H1 (cell line): ENCODE data around the gene CASKIN2. TPM values are rescaled to one million over a fixed set of nuclear protein-coding genes. Genes with fewer than 3 reads are reported as not detected.
A peak's percentile ranks its signal among the peaks of the same experiment; 100 is the strongest.

Source experiments
- CTCF ChIA-PET: fragments of 300-600 bp; sonication (Branson Sonifier 250); formaldehyde crosslinking; loops from one replicate; lab custom pipeline; 2021; ENCODE audit not compliant: partially characterized antibody; lab: Charles Lee
- POLR2A ChIA-PET: fragments of 300-600 bp; sonication (Branson Sonifier 250); formaldehyde crosslinking; loops from one replicate; lab custom pipeline; 2021; ENCODE audit warnings: inconsistent platforms; ENCODE audit not compliant: partially characterized antibody; lab: Charles Lee
- DNase-seq, 2 experiments: peaks; one replicate each; pipeline versions ENCODE4 v3.0.0 to v3.0.0-alpha.2; 2010 to 2022; ENCODE audit warnings: low spot score in 2 of 2, low read depth in 1 of 2, mixed read lengths in 1 of 2
- FAIRE-seq: peaks from 2 replicates; lab custom pipeline; 2011; peaks lifted over from hg19 to GRCh38; lab: Jason Lieb, UNC
- H2AFZ ChIP-seq: 2 replicates; pipeline ENCODE4 v1.8.1; 2012; ENCODE audit warnings: low read length, inconsistent platforms
- H2AK5ac ChIP-seq: 2 replicates; pipeline ENCODE4 v1.6.1; 2013; ENCODE audit warnings: low read depth, low read length
- H2BK120ac ChIP-seq: replicated peaks from 2 replicates; pipeline ENCODE3; 2013; ENCODE audit warnings: low read depth, low read length, inconsistent platforms
- H2BK12ac ChIP-seq: 2 replicates; pipeline ENCODE4 v1.6.1; 2013; ENCODE audit warnings: low read depth, low read length
- H2BK15ac ChIP-seq: 2 replicates; pipeline ENCODE4 v1.6.1; 2013; ENCODE audit warnings: low read length
- H2BK20ac ChIP-seq: 2 replicates; pipeline ENCODE4 v1.6.1; 2013; ENCODE audit warnings: low read length
- H2BK5ac ChIP-seq: 2 replicates; pipeline ENCODE4 v1.6.1; 2013; ENCODE audit warnings: low read depth, low read length
- H3K14ac ChIP-seq: 2 replicates; pipeline ENCODE4 v1.6.1; 2013; ENCODE audit warnings: inconsistent platforms; ENCODE audit not compliant: insufficient read length
- H3K18ac ChIP-seq: 2 replicates; pipeline ENCODE4 v1.6.1; 2013; ENCODE audit warnings: low read length; ENCODE audit errors: extremely low read depth
- H3K23ac ChIP-seq: 2 replicates; pipeline ENCODE4 v1.6.1; 2013; ENCODE audit warnings: inconsistent platforms; ENCODE audit not compliant: insufficient read length
- H3K23me2 ChIP-seq: 2 replicates; pipeline ENCODE4 v1.6.1; 2013; ENCODE audit warnings: low read depth, low read length
- H3K27ac ChIP-seq: 2 replicates; pipeline ENCODE4 v1.6.1; 2011; ENCODE audit warnings: low read depth, low read length, inconsistent platforms
- H3K27me3 ChIP-seq, 4 experiments: replicated peaks in 1 of 4; 1 replicate in 1 of 4; 2 replicates in 3 of 4; pipeline versions ENCODE4 v1.6.1 to v1.8.1; 2011 to 2013; ENCODE audit warnings: low read length in 3 of 4, mild to moderate bottlenecking in 3 of 4, inconsistent platforms in 2 of 4, mixed read lengths in 2 of 4, moderate library complexity in 1 of 4; ENCODE audit not compliant: control insufficient read depth in 3 of 4, insufficient read depth in 3 of 4; ENCODE audit errors: extremely low read depth in 1 of 4
- H3K36me3 ChIP-seq, 4 experiments: 2 replicates each; pipeline versions ENCODE4 v1.6.1 to v1.8.1; 2011 to 2013; ENCODE audit warnings: mild to moderate bottlenecking in 4 of 4, low read length in 3 of 4, moderate library complexity in 2 of 4, control low read depth in 1 of 4, inconsistent platforms in 1 of 4; ENCODE audit not compliant: insufficient read depth in 4 of 4, control insufficient read depth in 2 of 4
- H3K4ac ChIP-seq: replicated peaks from 2 replicates; pipeline ENCODE3; 2013; ENCODE audit warnings: low read length, low read depth, mixed read lengths, inconsistent platforms; ENCODE audit not compliant: insufficient read length
- H3K4me1 ChIP-seq, 4 experiments: replicated peaks in 1 of 4; 1 replicate in 1 of 4; 2 replicates in 3 of 4; pipeline versions ENCODE4 v1.6.1 to v1.8.1; 2011 to 2013; ENCODE audit warnings: low read length in 3 of 4, inconsistent platforms in 2 of 4, mixed read lengths in 1 of 4; ENCODE audit not compliant: insufficient read depth in 4 of 4, control insufficient read depth in 3 of 4
- H3K4me2 ChIP-seq, 2 experiments: 2 replicates each; pipeline versions ENCODE4 v1.6.1 to v1.8.1; 2011 to 2013; ENCODE audit warnings: low read depth in 2 of 2, low read length in 2 of 2, control low read depth in 1 of 2, inconsistent platforms in 1 of 2, mild to moderate bottlenecking in 1 of 2; ENCODE audit not compliant: insufficient read depth in 1 of 2
- H3K4me3 ChIP-seq, 4 experiments: fragments of 200-600, 300-600 bp in 1 of 4; sonication (generic), shearing (Covaris generic), sonication (Bioruptor Twin) in 1 of 4; 2 replicates each; pipeline versions ENCODE4 v1.5.1 to v1.8.1; 2011 to 2016; ENCODE audit warnings: low read length in 4 of 4, low read depth in 3 of 4, control low read depth in 2 of 4, inconsistent platforms in 2 of 4, mild to moderate bottlenecking in 2 of 4, mixed read lengths in 1 of 4, moderate library complexity in 1 of 4; ENCODE audit not compliant: insufficient read depth in 2 of 4; ENCODE audit errors: extremely low read depth in 1 of 4
- H3K56ac ChIP-seq: replicated peaks from 2 replicates; pipeline ENCODE3; 2013; ENCODE audit warnings: low read depth, mild to moderate bottlenecking, mixed read lengths, low read length, inconsistent platforms; ENCODE audit not compliant: insufficient read length
- H3K79me1 ChIP-seq: 2 replicates; pipeline ENCODE4 v1.6.1; 2013; ENCODE audit warnings: low read depth, low read length, control low read depth
- H3K79me2 ChIP-seq, 2 experiments: 2 replicates each; pipeline versions ENCODE4 v1.6.1 to v1.8.1; 2012 to 2013; ENCODE audit warnings: low read length in 2 of 2, mild to moderate bottlenecking in 2 of 2, inconsistent platforms in 1 of 2; ENCODE audit not compliant: insufficient read depth in 2 of 2, control insufficient read depth in 1 of 2
- H3K9ac ChIP-seq, 4 experiments: replicated peaks in 1 of 4; 1 replicate in 1 of 4; 2 replicates in 3 of 4; pipeline versions ENCODE4 v1.6.1 to v1.8.1; 2011 to 2013; ENCODE audit warnings: low read depth in 3 of 4, low read length in 3 of 4, control low read depth in 2 of 4, mild to moderate bottlenecking in 2 of 4, moderate library complexity in 2 of 4, inconsistent platforms in 1 of 4; ENCODE audit errors: extremely low read depth in 1 of 4
- H3K9me3 ChIP-seq, 2 experiments: 2 replicates each; pipeline versions ENCODE4 v1.6.1 to v1.8.1; 2012 to 2013; ENCODE audit warnings: mild to moderate bottlenecking in 2 of 2, moderate library complexity in 2 of 2, control low read depth in 1 of 2, inconsistent platforms in 1 of 2, low read depth in 1 of 2, low read length in 1 of 2, mixed read lengths in 1 of 2; ENCODE audit not compliant: insufficient read depth in 2 of 2
- H4K20me1 ChIP-seq, 2 experiments: replicated peaks in 1 of 2; 2 replicates each; pipeline versions ENCODE3 to v1.8.1; 2011 to 2013; ENCODE audit warnings: inconsistent platforms in 2 of 2, low read length in 2 of 2, mild to moderate bottlenecking in 1 of 2; ENCODE audit not compliant: insufficient read depth in 2 of 2, control insufficient read depth in 1 of 2
- H4K5ac ChIP-seq: 2 replicates; pipeline ENCODE4 v1.6.1; 2013; ENCODE audit warnings: low read length, low read depth, mixed read lengths, inconsistent platforms; ENCODE audit not compliant: insufficient read length
- H4K8ac ChIP-seq: 2 replicates; pipeline ENCODE4 v1.8.0; 2013; ENCODE audit warnings: mild to moderate bottlenecking, moderate library complexity, low read length, inconsistent platforms; ENCODE audit not compliant: insufficient read depth; ENCODE audit errors: extremely low read depth
- H4K91ac ChIP-seq: replicated peaks from 2 replicates; pipeline ENCODE3; 2013; ENCODE audit warnings: low read length, mixed read lengths, inconsistent platforms; ENCODE audit not compliant: insufficient read length
- CTCF ChIP-seq, 3 experiments: IDR thresholded peaks; 1 replicate in 2 of 3; 2 replicates in 1 of 3; pipeline versions ENCODE4 v1.5.1 to v1.6.1; 2011; ENCODE audit warnings: low read length in 3 of 3, mild to moderate bottlenecking in 3 of 3, inconsistent platforms in 2 of 3, low read depth in 1 of 3, moderate library complexity in 1 of 3; ENCODE audit not compliant: insufficient read depth in 1 of 3; ENCODE audit errors: control extremely low read depth in 1 of 3
- EGR1 ChIP-seq: IDR thresholded peaks from 2 replicates; pipeline ENCODE4 v1.6.1; 2011; ENCODE audit warnings: low read depth, low read length, borderline replicate concordance
- POLR2AphosphoS5 ChIP-seq: IDR thresholded peaks from 2 replicates; pipeline ENCODE4 v1.6.1; 2011; ENCODE audit warnings: low read depth, low read length
- USF2 ChIP-seq: IDR thresholded peaks from 2 replicates; pipeline ENCODE4 v1.6.1; 2011; ENCODE audit warnings: low read length, improper control_type of control experiment
- WGBS, 2 experiments: shearing (Covaris generic) in 1 of 2; methylation state at CpG; one replicate each; pipeline versions ENCODE4 v1.1.6 to v1.1.7; 2013 to 2015; ENCODE audit warnings: low lambda C conversion rate in 2 of 2, mixed read lengths in 2 of 2, inconsistent platforms in 1 of 2, low coverage in 1 of 2, missing lambda C conversion rate in 1 of 2; ENCODE audit not compliant: insufficient replicate concordance in 2 of 2, insufficient coverage in 1 of 2, insufficient read length in 1 of 2; ENCODE audit errors: extremely low coverage in 1 of 2, missing lambda C conversion rate in 1 of 2; 5-methylcytosine and 5-hydroxymethylcytosine counted together
- polyA plus RNA-seq, 7 experiments: library from polyadenylated mRNA; depleted of rRNA in 3 of 7; stranded (reverse) in 5 of 7; unstranded in 2 of 7; fragments of >200 nt in 5 of 7; fragments of 200-250 nt in 2 of 7; gene quantifications; 1 replicate in 5 of 7; 2 replicates in 1 of 7; 4 replicates in 1 of 7; pipeline versions ENCODE4 v1.2.1 to v1.2.3, GENCODE V29; 2011 to 2013; ENCODE audit warnings: missing spikeins in 2 of 7, mixed read lengths in 2 of 7
- total RNA-seq: library from RNA; stranded (reverse); fragmentation: NEBNext Ultra II Directional; extraction: Animal tissue kit (Norgen Biotek cat#: 25700); gene quantifications from 2 replicates; pipeline ENCODE4 v1.2.1, GENCODE V29; 2021

Gene CASKIN2
- total and polyA plus RNA-seq, 2 of the 8 experiments (the other 6 are each of a cell fraction or from before 2014, with no cell fraction given): 6.7 to 32.3 TPM

- H3K23me2 ChIP-seq: no peaks in the 10 kb centered on the region
- no peak overlapping the region for H3K4me3 ChIP-seq
- H2BK12ac ChIP-seq: no peak overlapping the region
- ChIA-PET CTCF (interaction anchor here (0.6 to 8.2 kb wide), 9 partner anchors 15 to 342 kb away, joined by 3 to 67 read pairs (median 5); partner anchors contain the start of genes SMIM5 and TSEN54), POLR2A (interaction anchor here (0.9 to 6.4 kb wide), 8 partner anchors 8 to 263 kb away, joined by 3 to 35 read pairs (median 4); partner anchors contain the start of genes CASKIN2 and TSEN54)
- H3K18ac ChIP-seq: no peak overlapping the region
- H4K8ac ChIP-seq: no peak overlapping the region
- no peak overlapping the region for H3K4ac ChIP-seq
- no peak overlapping the region for H2BK15ac ChIP-seq
- no peak overlapping the region for H3K23ac ChIP-seq
- H2BK120ac ChIP-seq: no peak overlapping the region
- no peak overlapping the region for H2BK20ac ChIP-seq
- FAIRE-seq (no peak), DNase-seq (no peak)
- no peaks in the 10 kb centered on the region for H3K79me2 ChIP-seq
- WGBS, 2 experiments: 88% methylated on average over 17 of the region's 17 CpGs; no CpG with 5 or more reads in 1 of the 2 experiments
- no peak overlapping the region; the same call in 1 of the 2 replicates for H3K27ac ChIP-seq
- no peak overlapping the region for H2AK5ac ChIP-seq
- H3K9me3 ChIP-seq: no peaks in the 10 kb centered on the region
- peaks cover 0 to 9% of the 10 kb centered on the region in 2 experiments for H4K20me1 ChIP-seq
- no peaks in the 10 kb centered on the region for H3K4me1 ChIP-seq
- H3K4me2 ChIP-seq: no peak overlapping the region
- H3K79me1 ChIP-seq: no peaks in the 10 kb centered on the region
- no peaks in the 10 kb centered on the region for H3K27me3 ChIP-seq
- H2AFZ ChIP-seq: no peak overlapping the region
- H3K56ac ChIP-seq: no peak overlapping the region
- H2BK5ac ChIP-seq: no peak overlapping the region
- H4K91ac ChIP-seq: no peak overlapping the region
- no peak for TF ChIP-seq CTCF (IDR thresholded peaks at IDR 0.05; ENCODE audit: control extremely low read depth in 1 of 3, insufficient read depth in 1 of 3, low read depth in 1 of 3, low read length in 3 of 3)
- peak; percentile 26; the same call in 1 of the 2 replicates for TF ChIP-seq POLR2AphosphoS5
- no peak for TF ChIP-seq EGR1
- no peak for TF ChIP-seq USF2
- no peak overlapping the region for H4K5ac ChIP-seq
- no peak overlapping the region for H3K14ac ChIP-seq
- peaks cover 3 to 8% (median 6%) of the 10 kb centered on the region in 4 experiments; a peak in 6 of 8 replicates for H3K36me3 ChIP-seq
- H3K9ac ChIP-seq: no peak overlapping the region
These were observed 14.7 kb downstream of the CASKIN2 start for GRCh38 chr17:75500419-75501216.
